Activated T-cell treated with anti-CD3 and anti-CD28 coated beads, Interleukin-2, amount 50 U/mL, for 1 hour (primary cell): ENCODE data around the gene DLG2.

Experiments
- DNase-seq: peaks from one replicate; pipeline ENCODE4 v3.0.0-alpha.2; 2020

DLG2 gene

GRCh38 chr11:83572581-83573496, 2054.3 kb downstream of the DLG2 start:
- DNase-seq, result no peak

- DNase-seq, result no peak
Measured at GRCh38 chr11:83571302-83571701, 2055.8 kb downstream of the DLG2 start.

GRCh38 chr11:83569134-83569805, 2057.9 kb downstream of the DLG2 start:
- no peak for DNase-seq

GRCh38 chr11:83568516-83568915, 2058.6 kb downstream of the DLG2 start:
- no peak for DNase-seq

- no peak for DNase-seq
Measured at GRCh38 chr11:83566950-83567349, 2060.2 kb downstream of the DLG2 start.

GRCh38 chr11:83564870-83565269, 2062.3 kb downstream of the DLG2 start:
- DNase-seq, result no peak

GRCh38 chr11:83558281-83558680, 2068.9 kb downstream of the DLG2 start:
- DNase-seq, result no peak

- no peak for DNase-seq
Measured at GRCh38 chr11:83557653-83558052, 2069.5 kb downstream of the DLG2 start.

GRCh38 chr11:83554876-83555275, 2072.3 kb downstream of the DLG2 start:
- no peak for DNase-seq

GRCh38 chr11:83549984-83550667, 2077.0 kb downstream of the DLG2 start:
- no peak for DNase-seq

GRCh38 chr11:83546368-83546767, 2080.8 kb downstream of the DLG2 start:
- no peak for DNase-seq

- DNase-seq, result no peak
Measured at GRCh38 chr11:83545494-83546260, 2081.5 kb downstream of the DLG2 start.

GRCh38 chr11:83544846-83545245, 2082.3 kb downstream of the DLG2 start:
- DNase-seq, result no peak

- DNase-seq, result no peak
Measured at GRCh38 chr11:83543706-83544439, 2083.3 kb downstream of the DLG2 start.

- no peak for DNase-seq
Measured at GRCh38 chr11:83542861-83543260, 2084.3 kb downstream of the DLG2 start.

GRCh38 chr11:83540728-83541127, 2086.4 kb downstream of the DLG2 start:
- no peak for DNase-seq

- DNase-seq, result no peak
Measured at GRCh38 chr11:83540112-83540675, 2086.9 kb downstream of the DLG2 start.

- no peak for DNase-seq
Measured at GRCh38 chr11:83538286-83538685, 2088.9 kb downstream of the DLG2 start.

GRCh38 chr11:83537131-83537610, 2090.0 kb downstream of the DLG2 start:
- DNase-seq, result no peak

- DNase-seq, result no peak
Measured at GRCh38 chr11:83533166-83533565, 2094.0 kb downstream of the DLG2 start.

- DNase-seq, result no peak
Measured at GRCh38 chr11:83528877-83529276, 2098.3 kb downstream of the DLG2 start.

- no peak for DNase-seq
Measured at GRCh38 chr11:83528225-83528624, 2098.9 kb downstream of the DLG2 start.
